ENCODE data around the gene EVPLL. TPM values are rescaled to one million over a fixed set of nuclear protein-coding genes. Genes with fewer than 3 reads are reported as not detected.
"Not testable (repeated sequence)": the region's sequence is repeated elsewhere in the genome, so short reads cannot be mapped to it uniquely, and the experiment has no call there.

Gene EVPLL
- total RNA-seq, 1 donor from 2014 or later = not detected

DNA sequence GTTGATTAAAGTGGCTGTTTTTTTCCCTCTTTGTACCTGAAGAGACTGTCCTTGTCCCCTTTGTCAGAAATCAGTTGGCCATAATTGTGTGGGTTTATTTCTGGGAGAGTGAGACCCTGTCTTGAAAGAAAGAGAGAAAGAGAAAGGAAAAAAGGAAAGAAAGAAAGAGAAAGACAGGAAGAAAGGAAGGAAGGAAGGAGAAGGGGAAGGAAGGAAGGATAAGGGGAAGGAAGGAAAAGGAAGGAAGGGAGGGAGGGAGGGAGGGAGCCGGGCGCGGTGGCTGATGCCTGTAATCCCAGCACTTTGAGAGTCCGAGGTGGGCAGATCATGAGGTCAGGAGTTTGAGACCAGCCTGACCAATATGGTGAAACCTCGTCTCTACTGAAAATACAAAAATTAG is 6.8 kb upstream of the EVPLL start:
- Mint-ChIP-seq H3K4me3 (ENCODE audit: low read depth) (no peak overlapping the region), H3K27ac (no peak overlapping the region), H3K36me3 (ENCODE audit: insufficient read depth) (no peaks in the 10 kb centered on the region), H3K9me3 (ENCODE audit: low read depth) (peaks cover 3% of the 10 kb centered on the region), H3K4me1 (ENCODE audit: low read depth) (no peaks in the 10 kb centered on the region), H3K27me3 (peaks cover 3% of the 10 kb centered on the region)
- DNase-seq (ENCODE audit: low spot score, unreplicated experiment) = no peak
- no peak for TF ChIP-seq CTCF (IDR thresholded peaks at IDR 0.05; ENCODE audit: unreplicated experiment)

GRCh38 chr17:18371455-18371854 is 6.1 kb upstream of the EVPLL start:
- no peaks in the 10 kb centered on the region for H3K36me3 Mint-ChIP-seq (ENCODE audit: insufficient read depth)
- H3K4me3 Mint-ChIP-seq (ENCODE audit: low read depth) = no peak overlapping the region
- no peak for TF ChIP-seq CTCF (IDR thresholded peaks at IDR 0.05; ENCODE audit: unreplicated experiment)
- H3K27ac Mint-ChIP-seq = no peak overlapping the region
- H3K27me3 Mint-ChIP-seq = peaks cover 3% of the 10 kb centered on the region
- H3K9me3 Mint-ChIP-seq (ENCODE audit: low read depth) = peaks cover 3% of the 10 kb centered on the region
- no peak for DNase-seq (ENCODE audit: low spot score, unreplicated experiment)
- H3K4me1 Mint-ChIP-seq (ENCODE audit: low read depth) = no peaks in the 10 kb centered on the region

DNA sequence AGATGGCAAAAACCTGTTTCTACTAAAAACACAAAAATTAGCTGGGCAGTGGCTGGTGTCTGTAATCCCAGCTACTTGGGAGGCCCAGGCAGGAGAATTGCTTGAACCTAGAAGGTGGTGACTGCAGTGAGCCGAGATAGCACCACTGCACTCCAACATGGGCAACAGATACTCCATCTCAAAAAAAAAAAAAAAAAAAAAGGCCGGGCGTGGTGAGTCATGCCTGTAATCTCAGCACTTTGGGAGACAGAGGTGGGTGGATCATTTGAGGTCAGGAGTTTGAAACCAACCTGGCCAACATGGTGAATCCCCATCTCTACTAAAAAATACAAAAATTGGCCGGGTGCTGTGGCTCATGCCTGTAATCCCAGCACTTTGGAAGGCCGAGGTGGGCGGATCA is 4.4 kb upstream of the EVPLL start:
- not testable (repeated sequence) for H3K9me3 Mint-ChIP-seq (ENCODE audit: low read depth); H3K27ac Mint-ChIP-seq; H3K27me3 Mint-ChIP-seq; H3K4me1 Mint-ChIP-seq (ENCODE audit: low read depth); H3K36me3 Mint-ChIP-seq (ENCODE audit: insufficient read depth); H3K4me3 Mint-ChIP-seq (ENCODE audit: low read depth); DNase-seq (ENCODE audit: low spot score, unreplicated experiment)

DNA sequence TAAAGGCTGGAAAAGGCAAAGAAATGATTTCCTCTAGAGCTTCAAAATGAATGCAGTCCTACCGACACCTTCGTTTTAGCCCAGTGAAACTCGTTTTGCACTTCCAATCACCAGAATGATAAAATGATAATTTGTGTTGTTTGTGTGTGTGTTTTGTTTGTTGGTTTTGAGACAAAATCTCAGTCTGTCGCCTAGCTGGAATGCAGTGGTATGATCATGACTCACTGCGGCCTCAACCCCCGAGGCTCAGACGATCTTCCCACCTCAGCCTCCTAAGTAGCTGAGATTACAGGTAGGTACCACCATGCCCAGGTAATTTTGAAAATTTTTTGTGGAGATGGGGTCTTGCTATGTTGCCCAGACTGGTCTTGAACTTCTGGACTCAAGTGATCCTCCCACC is 3.4 kb upstream of the EVPLL start:
- no peak overlapping the region for H3K27ac Mint-ChIP-seq
- DNase-seq (ENCODE audit: low spot score, unreplicated experiment) = no peak
- H3K9me3 Mint-ChIP-seq (ENCODE audit: low read depth) = peaks cover 3% of the 10 kb centered on the region
- H3K4me1 Mint-ChIP-seq (ENCODE audit: low read depth) = no peaks in the 10 kb centered on the region
- no peak overlapping the region for H3K4me3 Mint-ChIP-seq (ENCODE audit: low read depth)
- no peaks in the 10 kb centered on the region for H3K36me3 Mint-ChIP-seq (ENCODE audit: insufficient read depth)
- peaks cover 3% of the 10 kb centered on the region for H3K27me3 Mint-ChIP-seq
- no peak for TF ChIP-seq CTCF (IDR thresholded peaks at IDR 0.05; ENCODE audit: unreplicated experiment)

- Mint-ChIP-seq H3K27me3 (peaks cover 7% of the 10 kb centered on the region), H3K9me3 (ENCODE audit: low read depth) (peaks cover 3% of the 10 kb centered on the region), H3K4me3 (ENCODE audit: low read depth) (no peak overlapping the region), H3K4me1 (ENCODE audit: low read depth) (no peaks in the 10 kb centered on the region), H3K36me3 (ENCODE audit: insufficient read depth) (no peaks in the 10 kb centered on the region), H3K27ac (no peak overlapping the region)
- no peak for DNase-seq (ENCODE audit: low spot score, unreplicated experiment)
- TF ChIP-seq CTCF (IDR thresholded peaks at IDR 0.05; ENCODE audit: unreplicated experiment) = no peak
Measured at GRCh38 chr17:18378205-18378505, 577 bp downstream of the EVPLL start.

DNA sequence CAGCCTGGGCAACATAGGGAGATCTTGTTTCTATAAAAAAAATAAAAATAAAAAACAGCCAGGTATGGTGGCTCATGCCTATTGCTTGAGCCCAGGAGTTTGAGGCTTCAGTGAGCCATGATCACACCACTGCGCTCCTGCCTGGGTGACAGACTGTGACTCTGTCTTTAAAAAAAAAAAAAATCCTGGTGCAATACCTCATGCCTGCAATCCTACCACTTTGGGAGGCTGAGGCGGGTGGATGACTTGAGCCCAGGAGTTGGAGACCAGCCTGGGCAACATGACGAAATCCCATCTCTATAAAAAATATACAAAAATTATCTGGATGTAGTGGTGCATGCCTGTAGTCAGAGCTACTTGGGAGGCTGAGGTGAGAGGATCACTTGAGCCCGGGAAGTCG is 1.0 kb downstream of the EVPLL start:
- not testable (repeated sequence) for H3K27ac Mint-ChIP-seq; H3K4me3 Mint-ChIP-seq (ENCODE audit: low read depth); H3K9me3 Mint-ChIP-seq (ENCODE audit: low read depth); H3K4me1 Mint-ChIP-seq (ENCODE audit: low read depth); DNase-seq (ENCODE audit: low spot score, unreplicated experiment); H3K36me3 Mint-ChIP-seq (ENCODE audit: insufficient read depth); H3K27me3 Mint-ChIP-seq
